Neural progenitor cell (in vitro differentiated cells): Measurements from ENCODE around the gene TRIM41. TPM values are rescaled to one million over a fixed set of nuclear protein-coding genes. Genes with fewer than 3 reads are reported as not detected.
"Not testable (repeated sequence)": the region's sequence is repeated elsewhere in the genome, so short reads cannot be mapped to it uniquely, and the experiment has no call there.

Experiments
- DNase-seq: peaks from one replicate; pipeline ENCODE4 v3.0.0-alpha.2; 2016; ENCODE audit warnings: low spot score
- H2AFZ ChIP-seq: fragments of 200-600 bp; sonication (generic); replicated peaks from 2 replicates; pipeline ENCODE4 v1.6.1; 2016; ENCODE audit warnings: antibody characterized with exemption
- H3F3A ChIP-seq: fragments of 200-600 bp; sonication (generic); 2 replicates; pipeline ENCODE4 v1.6.1; 2016; ENCODE audit warnings: antibody characterized with exemption, low read depth
- H3K27ac ChIP-seq: fragments of 200-600 bp; sonication (generic); 2 replicates; pipeline ENCODE4 v1.5.1; 2016; ENCODE audit warnings: mild to moderate bottlenecking
- H3K27me3 ChIP-seq: fragments of 200-600 bp; sonication (generic); 2 replicates; pipeline ENCODE4 v1.6.1; 2016; ENCODE audit warnings: mild to moderate bottlenecking, moderate library complexity
- H3K36me3 ChIP-seq: fragments of 200-600 bp; sonication (generic); 2 replicates; pipeline ENCODE4 v1.5.1; 2016
- H3K4me1 ChIP-seq: fragments of 200-600 bp; sonication (generic); 2 replicates; pipeline ENCODE4 v1.6.1; 2016; ENCODE audit warnings: mixed run types
- H3K4me2 ChIP-seq: fragments of 200-600 bp; sonication (generic); 2 replicates; pipeline ENCODE4 v1.6.1; 2016
- H3K4me3 ChIP-seq: fragments of 200-600 bp; sonication (generic); 2 replicates; pipeline ENCODE4 v1.5.1; 2016
- H3K79me2 ChIP-seq: fragments of 200-600 bp; sonication (generic); 2 replicates; pipeline ENCODE4 v1.6.1; 2016; ENCODE audit warnings: low read depth
- H3K9ac ChIP-seq: fragments of 200-600 bp; sonication (generic); 2 replicates; pipeline ENCODE4 v1.6.1; 2016
- H3K9me3 ChIP-seq: fragments of 200-600 bp; sonication (generic); 2 replicates; pipeline ENCODE4 v1.5.1; 2016; ENCODE audit warnings: low read depth
- H4K20me1 ChIP-seq: fragments of 200-600 bp; sonication (generic); 2 replicates; pipeline ENCODE4 v1.6.1; 2016; ENCODE audit warnings: low read depth
- H3K27ac Mint-ChIP-seq: 3 replicates; pipeline ENCODE4 v1.8.0; 2021; ENCODE audit warnings: mixed read lengths
- H3K27me3 Mint-ChIP-seq: 2 replicates; pipeline ENCODE4 v1.8.0; 2022; ENCODE audit warnings: low read depth, mild to moderate bottlenecking, inconsistent platforms, moderate library complexity, mixed read lengths; ENCODE audit not compliant: insufficient read depth
- H3K36me3 Mint-ChIP-seq: 3 replicates; pipeline ENCODE4 v1.8.0; 2021; ENCODE audit warnings: mixed read lengths
- H3K4me1 Mint-ChIP-seq: 3 replicates; pipeline ENCODE4 v1.8.0; 2021; ENCODE audit warnings: mixed read lengths
- H3K4me3 Mint-ChIP-seq: 3 replicates; pipeline ENCODE4 v1.8.0; 2021; ENCODE audit warnings: mild to moderate bottlenecking, moderate library complexity, mixed read lengths
- H3K9me3 Mint-ChIP-seq: 3 replicates; pipeline ENCODE4 v1.8.0; 2020; ENCODE audit warnings: mixed read lengths
- EZH2 ChIP-seq: fragments of 200-600 bp; sonication (generic); IDR thresholded peaks from 2 replicates; pipeline ENCODE4 v1.6.1; 2017; ENCODE audit warnings: antibody characterized with exemption, mild to moderate bottlenecking, moderate library complexity
- EZH2phosphoT487 ChIP-seq: fragments of 200-600 bp; sonication (generic); IDR thresholded peaks from 2 replicates; pipeline ENCODE4 v1.6.1; 2017; ENCODE audit warnings: antibody characterized with exemption
- total RNA-seq: library from RNA; depleted of rRNA; stranded (reverse); fragments of >200 nt; gene quantifications from 2 replicates; pipeline ENCODE4 v1.2.3, GENCODE V29; 2015; ENCODE audit warnings: low replicate concordance
- TF ChIP-seq, protein P1 (sequence below): fragments of 200-600 bp; sonication (generic); IDR thresholded peaks from 2 replicates; pipeline ENCODE4 v1.5.1; 2017; ENCODE audit warnings: antibody characterized with exemption, mild to moderate bottlenecking

TRIM41 gene
- total RNA-seq, 1 donor from 2014 or later = 8.1 TPM

DNA sequence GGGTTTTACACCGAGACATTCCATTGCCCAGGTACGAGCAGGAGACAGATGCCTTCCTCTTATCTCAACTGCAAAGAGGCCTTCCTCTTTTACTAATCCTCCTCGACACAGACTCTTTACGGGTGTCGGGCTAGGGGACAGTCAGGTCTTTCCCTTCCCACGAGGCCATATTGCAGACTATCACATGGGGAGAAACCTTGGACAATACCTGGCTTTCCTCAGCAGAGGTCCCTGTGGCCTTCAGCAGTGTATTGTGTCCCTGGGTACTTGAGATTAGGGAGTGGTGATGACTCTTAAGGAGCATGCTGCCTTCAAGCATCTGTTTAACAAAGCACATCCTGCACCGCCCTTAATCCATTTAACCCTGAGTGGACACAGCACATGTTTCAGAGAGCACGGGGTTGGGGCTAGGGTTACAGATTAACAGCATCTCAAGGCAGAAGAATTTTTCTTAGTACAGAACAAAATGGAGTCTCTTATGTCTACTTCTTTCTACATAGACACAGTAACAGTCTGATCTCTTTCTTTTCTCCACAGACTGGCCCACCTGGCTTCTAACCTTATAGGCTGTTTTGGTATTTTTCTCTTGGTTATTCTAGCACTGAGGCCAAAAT, 44.3 kb downstream of the TRIM41 start:
- peaks cover 38% of the 10 kb centered on the region for H3K4me1 Mint-ChIP-seq
- H3K4me3 Mint-ChIP-seq, H3K36me3 ChIP-seq, H3K4me3 ChIP-seq, H3K4me2 ChIP-seq, H3K27ac ChIP-seq, H3K9ac ChIP-seq, DNase-seq, H3K27me3 ChIP-seq, H3K9me3 ChIP-seq, H2AFZ ChIP-seq, H3K4me1 ChIP-seq, H3K9me3 Mint-ChIP-seq, H4K20me1 ChIP-seq, H3K27me3 Mint-ChIP-seq: not testable (repeated sequence)
- H3K27ac Mint-ChIP-seq = peak overlapping the region; percentile 54
- peaks cover 14% of the 10 kb centered on the region for H3K79me2 ChIP-seq
- peaks cover 17% of the 10 kb centered on the region for H3F3A ChIP-seq
- peaks cover 13% of the 10 kb centered on the region for H3K36me3 Mint-ChIP-seq
- TF ChIP-seq, protein P1, sequence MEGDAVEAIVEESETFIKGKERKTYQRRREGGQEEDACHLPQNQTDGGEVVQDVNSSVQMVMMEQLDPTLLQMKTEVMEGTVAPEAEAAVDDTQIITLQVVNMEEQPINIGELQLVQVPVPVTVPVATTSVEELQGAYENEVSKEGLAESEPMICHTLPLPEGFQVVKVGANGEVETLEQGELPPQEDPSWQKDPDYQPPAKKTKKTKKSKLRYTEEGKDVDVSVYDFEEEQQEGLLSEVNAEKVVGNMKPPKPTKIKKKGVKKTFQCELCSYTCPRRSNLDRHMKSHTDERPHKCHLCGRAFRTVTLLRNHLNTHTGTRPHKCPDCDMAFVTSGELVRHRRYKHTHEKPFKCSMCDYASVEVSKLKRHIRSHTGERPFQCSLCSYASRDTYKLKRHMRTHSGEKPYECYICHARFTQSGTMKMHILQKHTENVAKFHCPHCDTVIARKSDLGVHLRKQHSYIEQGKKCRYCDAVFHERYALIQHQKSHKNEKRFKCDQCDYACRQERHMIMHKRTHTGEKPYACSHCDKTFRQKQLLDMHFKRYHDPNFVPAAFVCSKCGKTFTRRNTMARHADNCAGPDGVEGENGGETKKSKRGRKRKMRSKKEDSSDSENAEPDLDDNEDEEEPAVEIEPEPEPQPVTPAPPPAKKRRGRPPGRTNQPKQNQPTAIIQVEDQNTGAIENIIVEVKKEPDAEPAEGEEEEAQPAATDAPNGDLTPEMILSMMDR = peak; percentile 12

DNA sequence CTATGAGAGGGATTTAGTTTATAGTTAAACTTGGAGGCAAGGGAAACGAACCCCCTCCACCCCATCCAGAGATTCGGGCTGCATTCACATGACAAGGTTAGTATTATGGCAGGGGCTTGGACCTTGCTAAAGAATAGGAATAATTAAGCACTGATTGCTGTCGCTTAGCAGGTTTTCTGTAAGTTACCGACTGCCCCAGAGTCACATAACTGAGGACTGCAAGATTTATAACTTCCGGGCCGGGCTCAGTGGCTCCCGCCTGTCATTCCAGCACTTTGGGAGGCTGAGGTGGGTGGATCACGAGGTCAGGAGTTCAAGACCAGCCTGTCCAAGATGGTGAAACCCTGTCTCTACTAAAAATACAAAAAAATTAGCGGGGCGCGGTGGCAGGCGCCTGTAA, 44.8 kb downstream of the TRIM41 start:
- not testable (repeated sequence) for H3K27ac Mint-ChIP-seq, H3K4me1 ChIP-seq, H3K9me3 ChIP-seq, H3K9me3 Mint-ChIP-seq, H3K27me3 Mint-ChIP-seq, H3K9ac ChIP-seq, H3K79me2 ChIP-seq, H4K20me1 ChIP-seq, H3K4me3 Mint-ChIP-seq, H2AFZ ChIP-seq, H3K4me2 ChIP-seq, H3K27me3 ChIP-seq, H3K4me3 ChIP-seq, DNase-seq, H3K27ac ChIP-seq, H3K36me3 ChIP-seq
- Mint-ChIP-seq H3K4me1 (peaks cover 38% of the 10 kb centered on the region), H3K36me3 (peaks cover 13% of the 10 kb centered on the region)
- H3F3A ChIP-seq = peaks cover 22% of the 10 kb centered on the region

DNA sequence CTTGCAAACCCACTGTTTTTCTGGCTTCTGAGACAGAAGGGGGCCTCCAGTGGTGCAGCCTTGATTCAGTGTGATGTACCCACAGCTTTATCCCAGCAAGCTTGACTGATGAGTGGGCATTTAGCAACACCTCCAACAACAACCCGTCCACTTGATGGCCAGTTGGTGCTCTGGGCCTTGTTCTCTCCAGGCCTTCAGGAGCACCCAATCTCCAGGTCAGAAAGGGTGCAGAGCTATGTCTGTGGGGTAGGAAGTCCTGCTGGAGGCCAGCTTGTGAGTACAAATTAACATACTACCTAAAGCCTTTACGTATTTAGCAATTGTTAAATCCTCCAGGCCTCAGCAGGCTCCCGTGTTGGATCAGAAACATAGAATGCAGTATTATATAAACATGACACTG, 48.0 kb downstream of the TRIM41 start:
- H3K36me3 Mint-ChIP-seq = peaks cover 1% of the 10 kb centered on the region
- H3K27ac Mint-ChIP-seq = no peak overlapping the region
- Histone ChIP-seq H3K9me3 (no peaks in the 10 kb centered on the region), H3K9ac (no peak overlapping the region), H3K27ac (no peak overlapping the region), H2AFZ (no peak overlapping the region), H3K4me1 (no peaks in the 10 kb centered on the region), H3K4me2 (no peak overlapping the region), H3K36me3 (no peaks in the 10 kb centered on the region), H3K4me3 (no peak overlapping the region), H3K27me3 (no peaks in the 10 kb centered on the region), H4K20me1 (no peaks in the 10 kb centered on the region), H3K79me2 (no peaks in the 10 kb centered on the region), H3F3A (peaks cover 35% of the 10 kb centered on the region)
- H3K4me3 Mint-ChIP-seq = no peak overlapping the region
- no peak for TF ChIP-seq EZH2phosphoT487
- TF ChIP-seq, protein P1 = no peak
- TF ChIP-seq EZH2 = no peak
- peaks cover 24% of the 10 kb centered on the region for H3K4me1 Mint-ChIP-seq
- no peak for DNase-seq
- H3K27me3 Mint-ChIP-seq = peaks cover 2% of the 10 kb centered on the region
- no peaks in the 10 kb centered on the region for H3K9me3 Mint-ChIP-seq

DNA sequence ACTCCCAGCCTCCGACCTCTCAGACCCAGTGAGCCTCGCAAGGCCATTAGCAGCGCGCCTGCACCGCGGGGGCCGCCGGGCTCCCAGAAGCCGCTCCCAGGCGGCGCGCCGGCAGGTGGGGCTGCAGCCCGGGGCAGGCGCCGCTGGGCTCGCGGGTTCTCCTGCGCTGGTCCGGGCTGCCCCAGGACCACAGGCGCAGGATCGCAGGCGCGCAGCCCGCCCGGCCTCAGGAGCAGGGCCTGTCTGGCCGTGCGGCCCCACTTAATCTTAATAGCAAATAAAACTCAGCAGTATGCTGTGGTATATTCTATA, 50.3 kb downstream of the TRIM41 start:
- H3K4me3 Mint-ChIP-seq, H4K20me1 ChIP-seq, H3K79me2 ChIP-seq, H3K36me3 ChIP-seq, H3K9me3 Mint-ChIP-seq, H3K36me3 Mint-ChIP-seq, H3K9me3 ChIP-seq, H3K4me1 ChIP-seq, H3K27ac ChIP-seq, H3K4me1 Mint-ChIP-seq, H3K9ac ChIP-seq, H3K27me3 Mint-ChIP-seq, H3K27ac Mint-ChIP-seq, H3K27me3 ChIP-seq: not testable (repeated sequence)
- peak; percentile 87 for DNase-seq
- H3F3A ChIP-seq = peaks cover 23% of the 10 kb centered on the region
- H2AFZ ChIP-seq = peak overlapping the region; percentile 76
- peak overlapping the region; percentile 88 for H3K4me2 ChIP-seq
- peak overlapping the region; percentile 56 for H3K4me3 ChIP-seq
- TF ChIP-seq, protein P1 = peak; percentile 50
